ENCODE data around the gene KCNH1. TPM values are rescaled to one million over a fixed set of nuclear protein-coding genes. Genes with fewer than 3 reads are reported as not detected.
A peak's percentile ranks its signal among the peaks of the same experiment; 100 is the strongest.

Gene KCNH1
- total and polyA plus RNA-seq, 2 of the 4 experiments (the other 2 are of a cell fraction) = 0.27 to 0.54 TPM

DNA sequence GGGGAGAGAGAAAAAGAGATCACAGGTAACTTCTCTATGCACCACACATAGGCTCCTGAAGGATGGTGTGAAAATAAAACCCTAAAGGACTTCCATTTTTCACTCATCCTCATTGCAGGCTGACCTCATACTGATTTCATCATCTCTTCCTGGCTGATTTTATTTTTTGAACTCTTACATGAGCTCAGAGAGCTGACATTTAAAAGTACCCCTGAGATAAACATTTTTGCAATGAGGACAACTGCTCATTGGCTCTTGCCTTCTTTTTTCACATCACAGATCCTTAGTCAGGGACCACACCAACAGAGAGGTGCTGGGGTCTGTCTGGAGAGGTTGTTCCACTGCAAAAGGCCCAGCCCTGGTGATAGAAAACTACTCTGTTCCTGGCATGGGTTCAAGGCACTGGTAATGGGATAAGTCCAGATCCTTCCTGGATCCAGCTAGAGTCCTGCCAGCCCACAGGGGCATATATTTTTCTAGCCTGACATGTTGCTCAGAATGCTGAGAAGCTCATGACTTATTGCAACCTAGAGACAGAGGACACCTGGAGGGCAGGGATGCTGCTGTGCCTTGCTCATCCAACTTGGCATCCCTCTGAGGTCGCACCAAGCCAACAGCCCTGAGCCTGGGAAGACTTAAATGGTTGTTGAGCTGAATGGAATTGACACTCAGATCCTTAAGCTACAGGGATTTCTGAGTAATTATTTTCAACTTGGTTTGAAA lies 445.3 kb downstream of the KCNH1 start:
- no peak overlapping the region for H3K9ac ChIP-seq (ENCODE audit: low read depth, low read length)
- no peak overlapping the region for H2BK120ac ChIP-seq (ENCODE audit: low read depth, low read length)
- H2BK20ac ChIP-seq (ENCODE audit: low read depth, low read length) = no peak overlapping the region
- no peak overlapping the region for H2AK5ac ChIP-seq (ENCODE audit: low read depth, low read length)
- H2BK15ac ChIP-seq (ENCODE audit: low read depth, low read length) = no peak overlapping the region
- H3K4me1 ChIP-seq (ENCODE audit: control insufficient read depth, insufficient read depth, low read length) = peaks cover 3% of the 10 kb centered on the region; the same call in 1 of the 2 replicates
- dilution Hi-C loops (cut with HindIII; ENCODE audit: low sequenced_read_pairs, unreplicated experiment) = no loop called here
- no peak overlapping the region for H3K4me3 ChIP-seq (ENCODE audit: insufficient read depth, low read depth, low read length)
- no peak overlapping the region for H3K14ac ChIP-seq (replicated peaks; ENCODE audit: low read depth, low read length)
- H4K5ac ChIP-seq (ENCODE audit: low read depth, low read length) = no peak overlapping the region
- H4K8ac ChIP-seq (ENCODE audit: low read depth in 2 of 2, low read length in 2 of 2) = no peak overlapping the region
- H3K36me3 ChIP-seq (ENCODE audit: control insufficient read depth, insufficient read depth, low read length) = no peaks in the 10 kb centered on the region
- H2AFZ ChIP-seq (replicated peaks; ENCODE audit: low read length, poor library complexity) = no peak overlapping the region
- no peaks in the 10 kb centered on the region for H3K79me1 ChIP-seq (ENCODE audit: low read depth in 1 of 2, low read length in 2 of 2)
- no peak overlapping the region for H3K4me2 ChIP-seq (ENCODE audit: low read depth, low read length)
- POLR2A ChIA-PET (ENCODE audit: unreplicated experiment) = no interaction called here
- TF ChIP-seq, protein P1, sequence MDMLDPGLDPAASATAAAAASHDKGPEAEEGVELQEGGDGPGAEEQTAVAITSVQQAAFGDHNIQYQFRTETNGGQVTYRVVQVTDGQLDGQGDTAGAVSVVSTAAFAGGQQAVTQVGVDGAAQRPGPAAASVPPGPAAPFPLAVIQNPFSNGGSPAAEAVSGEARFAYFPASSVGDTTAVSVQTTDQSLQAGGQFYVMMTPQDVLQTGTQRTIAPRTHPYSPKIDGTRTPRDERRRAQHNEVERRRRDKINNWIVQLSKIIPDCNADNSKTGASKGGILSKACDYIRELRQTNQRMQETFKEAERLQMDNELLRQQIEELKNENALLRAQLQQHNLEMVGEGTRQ (IDR thresholded peaks at IDR 0.05; ENCODE audit: low read depth, low read length) = no peak
- TF ChIP-seq CEBPB (IDR thresholded peaks at IDR 0.05; ENCODE audit: low read depth, low read length) = peak; percentile 68
- in situ Hi-C loops (cut with MboI; ENCODE audit: low sequenced_read_pairs) = no loop called here
- no peak overlapping the region for H2AK9ac ChIP-seq (replicated peaks; ENCODE audit: low read depth, low read length, poor library complexity)
- no peak overlapping the region for H3K23ac ChIP-seq (ENCODE audit: low read depth, low read length)
- no peak overlapping the region for H3K56ac ChIP-seq (ENCODE audit: extremely low read depth, insufficient read depth, low read length)
- no peak overlapping the region for H4K91ac ChIP-seq (ENCODE audit: insufficient read depth, low read depth, low read length)
- WGBS, 2 experiments (ENCODE audit: extremely low coverage in 2 of 2, insufficient read length in 1 of 2) = no CpG with 5 or more reads among the region's 1 CpG
- H3K4ac ChIP-seq (ENCODE audit: low read depth, low read length) = no peak overlapping the region; the same call in 1 of the 2 replicates
- DNase-seq (peak; percentile 51), ATAC-seq (ENCODE audit: low read depth) (peak; percentile 72)
- no peaks in the 10 kb centered on the region for H3K9me3 ChIP-seq (ENCODE audit: control insufficient read depth, insufficient read depth, low read length)
- H3K9me1 ChIP-seq (ENCODE audit: insufficient read depth, low read length) = 0 out of 2 replicates have a peak, but pooled peaks cover 2% of the 10 kb centered on the region
- intact Hi-C loops (cut with micrococcal nuclease) = no loop called here
- no peak overlapping the region for H2BK5ac ChIP-seq (ENCODE audit: low read depth, low read length, poor library complexity, severe bottlenecking)
- H3K27me3 ChIP-seq (ENCODE audit: control insufficient read depth, insufficient read depth, low read length) = no peaks in the 10 kb centered on the region
- no peaks in the 10 kb centered on the region for H4K20me1 ChIP-seq (ENCODE audit: insufficient read depth, low read length)
- CTCF ChIA-PET = interaction anchor here (0.6 kb wide), 1 partner anchor 499 kb away, joined by 6 read pairs; no protein-coding TSS in a partner anchor
- no TSS peak for BruUV-seq (replicated peaks)
- no peak overlapping the region for H3K27ac ChIP-seq (ENCODE audit: insufficient read depth, low read length)
- no peak overlapping the region for H3K18ac ChIP-seq (ENCODE audit: low read depth, low read length)
